Caco-2 (cell line): ENCODE results near the gene HPX. TPM values are rescaled to one million over a fixed set of nuclear protein-coding genes. Genes with fewer than 3 reads are reported as not detected.

ENCODE experiments used
- BruUV-seq: library from RNA; stranded (reverse); fragments of 400-500 nt; replicated peaks from 2 replicates; lab custom pipeline; 2021; lab: Mats Ljungman, UMichigan
- CTCF ChIA-PET: fragments of 300-600 bp; sonication (Branson Sonifier 250); formaldehyde crosslinking; loops from one replicate; lab custom pipeline; 2022; ENCODE audit warnings: antibody characterized with exemption; lab: Charles Lee
- POLR2A ChIA-PET: fragments of 300-600 bp; sonication (Branson Sonifier 250); formaldehyde crosslinking; loops from one replicate; lab custom pipeline; 2022; ENCODE audit warnings: antibody characterized with exemption; lab: Charles Lee
- DNase-seq, 2 experiments: peaks; one replicate each; pipeline versions ENCODE4 v3.0.0 to v3.0.0-alpha.2; 2020 to 2022
- H3K27me3 ChIP-seq: replicated peaks from 2 replicates; pipeline ENCODE4 v1.6.0; 2011; ENCODE audit warnings: low read length; ENCODE audit not compliant: control insufficient read depth, insufficient read depth
- H3K36me3 ChIP-seq: 2 replicates; pipeline ENCODE4 v1.5.1; 2011; ENCODE audit warnings: low read length; ENCODE audit not compliant: control insufficient read depth, insufficient read depth
- H3K4me1 ChIP-seq: fragments of 250-450 bp; sonication (Bioruptor Pico); 2 replicates; pipeline ENCODE4 v1.5.1; 2020; ENCODE audit warnings: mild to moderate bottlenecking
- H3K4me3 ChIP-seq: 2 replicates; pipeline ENCODE4 v1.5.1; 2011; ENCODE audit warnings: low read depth, mild to moderate bottlenecking, control low read depth, low read length
- H3K9me3 ChIP-seq: fragments of 250-450 bp; sonication (Bioruptor Pico); 2 replicates; pipeline ENCODE4 v1.5.1; 2020; ENCODE audit warnings: mild to moderate bottlenecking, moderate library complexity
- H3K27ac Mint-ChIP-seq: one replicate; pipeline ENCODE4 v1.8.0; 2022; ENCODE audit warnings: mixed read lengths; ENCODE audit not compliant: unreplicated experiment
- H3K27me3 Mint-ChIP-seq: one replicate; pipeline ENCODE4 v1.8.0; 2022; ENCODE audit warnings: mixed read lengths; ENCODE audit not compliant: insufficient read depth, unreplicated experiment
- H3K36me3 Mint-ChIP-seq: one replicate; pipeline ENCODE4 v1.8.0; 2022; ENCODE audit warnings: mild to moderate bottlenecking, mixed read lengths; ENCODE audit not compliant: insufficient read depth, unreplicated experiment
- H3K4me1 Mint-ChIP-seq: one replicate; pipeline ENCODE4 v1.8.0; 2022; ENCODE audit warnings: low read depth, mixed read lengths; ENCODE audit not compliant: unreplicated experiment
- H3K4me3 Mint-ChIP-seq: one replicate; pipeline ENCODE4 v1.8.0; 2022; ENCODE audit warnings: mild to moderate bottlenecking, moderate library complexity, mixed read lengths; ENCODE audit not compliant: unreplicated experiment
- H3K9me3 Mint-ChIP-seq: one replicate; pipeline ENCODE4 v1.8.0; 2022; ENCODE audit warnings: mixed read lengths; ENCODE audit not compliant: unreplicated experiment
- CTCF ChIP-seq, 2 experiments: fragments of 200-600 bp in 1 of 2; IDR thresholded peaks; 1 replicate in 1 of 2; 2 replicates in 1 of 2; pipeline versions ENCODE4 v1.5.1 to v1.8.0; 2011 to 2022; ENCODE audit warnings: antibody characterized with exemption in 1 of 2, control low read depth in 1 of 2, inconsistent platforms in 1 of 2, low read depth in 1 of 2, low read length in 1 of 2, mild to moderate bottlenecking in 1 of 2, moderate library complexity in 1 of 2; ENCODE audit not compliant: insufficient read depth in 1 of 2, severe bottlenecking in 1 of 2, unreplicated experiment in 1 of 2
- intact Hi-C: fragments of 100-400 bp; cut with micrococcal nuclease; formaldehyde crosslinking; loops from one replicate; pipeline ENCODE4 v1.10.0; 2022; ENCODE audit not compliant: unreplicated experiment
- total RNA-seq: library from RNA; stranded (reverse); gene quantifications from 2 replicates; pipeline ENCODE4 v1.2.3, GENCODE V29; 2022

HPX gene
- total RNA-seq, 1 experiment from 2014 or later, result 10.7 TPM

DNA sequence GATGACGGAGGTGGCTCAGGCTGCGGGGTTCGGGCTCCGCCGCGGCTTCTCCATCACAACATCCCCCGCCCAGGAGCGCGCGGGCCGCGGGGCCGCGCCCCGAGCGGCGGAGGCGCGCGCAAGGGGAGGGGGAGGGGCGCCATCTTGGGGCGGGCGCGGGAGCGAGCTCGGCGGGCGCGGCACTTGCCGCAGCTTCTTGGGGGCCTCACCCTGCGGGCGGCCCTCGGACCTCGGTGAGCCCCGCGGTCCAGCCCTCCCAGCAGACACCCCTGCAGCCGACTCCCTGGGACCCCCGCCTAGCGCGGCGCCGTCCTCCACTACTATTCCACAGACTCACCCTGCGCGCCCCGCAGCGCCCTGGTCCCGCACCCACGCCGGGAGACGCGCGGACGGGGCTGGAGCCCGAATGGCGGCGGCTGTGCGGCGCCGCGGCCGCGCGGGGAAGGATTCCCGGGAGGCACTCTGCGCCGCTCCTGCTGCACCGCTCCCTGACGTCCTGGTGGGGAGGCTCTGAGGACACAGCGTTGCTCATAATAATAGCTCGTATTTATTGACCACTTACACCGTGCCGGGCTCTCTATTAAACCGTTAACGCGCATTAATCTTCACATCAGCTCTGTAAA is 21.7 kb downstream of the HPX start, which contains the start of gene APBB1:
TSS of gene APBB1 (minus strand) at position 86 of the 623 bp plus-strand sequence. CDS start 7,747 bp downstream, outside the sequence.
- Mint-ChIP-seq H3K9me3 (no peaks in the 10 kb centered on the region), H3K4me1 (no peaks in the 10 kb centered on the region), H3K36me3 (no peaks in the 10 kb centered on the region), H3K4me3 (no peak within 1 kb of the TSS), H3K27me3 (peaks cover 2% of the 10 kb centered on the region), H3K27ac (no peak within 1 kb of the TSS)
- CTCF ChIA-PET, result interaction anchor here (0.5 to 1.9 kb wide), 16 partner anchors 9 to 156 kb away, joined by 3 to 22 read pairs (median 3); partner anchors contain the start of gene SMPD1
- no peaks in the 10 kb centered on the region for H3K36me3 ChIP-seq
- H3K4me3 ChIP-seq, result peak within 1 kb of the TSS; percentile 81
- POLR2A ChIA-PET, result interaction anchor here (0.5 to 2.3 kb wide), 10 partner anchors 9 to 264 kb away, joined by 3 to 8 read pairs (median 4); partner anchors contain the start of genes ARFIP2, MRPL17, SMPD1 and TAF10
- H3K4me1 ChIP-seq, result peaks cover 14% of the 10 kb centered on the region
- peak in 1 of 2 experiments; percentile 13 for TF ChIP-seq CTCF (IDR thresholded peaks at IDR 0.05; ENCODE audit: insufficient read depth in 1 of 2, low read depth in 1 of 2, low read length in 1 of 2, severe bottlenecking in 1 of 2, unreplicated experiment in 1 of 2)
- intact Hi-C loops, result loop anchor here (1.0 kb wide), 2 partner anchors 8 to 29 kb away; partner anchors contain the start of gene SMPD1
- BruUV-seq, result no TSS peak
- H3K9me3 ChIP-seq, result no peaks in the 10 kb centered on the region
- peak in 1 of 2 experiments; percentile 75 for DNase-seq
- no peaks in the 10 kb centered on the region for H3K27me3 ChIP-seq

GRCh38 chr11:6418557-6419008 is 22.2 kb downstream of the HPX start:
- CTCF ChIA-PET, result interaction anchor here (0.6 to 1.9 kb wide), 8 partner anchors 8 to 112 kb away, joined by 3 to 22 read pairs (median 4); partner anchors contain the start of gene SMPD1
- BruUV-seq, result no TSS peak

More at GRCh38 chr11:6418557-6419008, 22.2 kb downstream of the HPX start:
- Histone ChIP-seq H3K4me3 (peak overlapping the region; percentile 81), H3K27me3 (no peaks in the 10 kb centered on the region), H3K9me3 (no peaks in the 10 kb centered on the region), H3K4me1 (peaks cover 19% of the 10 kb centered on the region), H3K36me3 (no peaks in the 10 kb centered on the region)
- no peak for DNase-seq
- Mint-ChIP-seq H3K36me3 (no peaks in the 10 kb centered on the region), H3K4me1 (no peaks in the 10 kb centered on the region), H3K4me3 (no peak overlapping the region), H3K27me3 (peaks cover 2% of the 10 kb centered on the region), H3K27ac (no peak overlapping the region), H3K9me3 (no peaks in the 10 kb centered on the region)
- intact Hi-C loops, result loop anchor here (1.0 kb wide), 3 partner anchors 9 to 28 kb away; partner anchors contain the start of gene SMPD1
- TF ChIP-seq CTCF (IDR thresholded peaks at IDR 0.05; ENCODE audit: insufficient read depth in 1 of 2, low read depth in 1 of 2, low read length in 1 of 2, severe bottlenecking in 1 of 2, unreplicated experiment in 1 of 2), result no peak
- POLR2A ChIA-PET, result interaction anchor here (0.6 to 2.3 kb wide), 6 partner anchors 12 to 193 kb away, joined by 3 to 8 read pairs (median 5); partner anchors contain the start of genes SMPD1 and TAF10
